GM12801 (cell line): Measurements from ENCODE around the gene AKAP5.

Source experiments
- CTCF ChIP-seq: IDR thresholded peaks from one replicate; pipeline ENCODE4 v1.5.1; 2011; ENCODE audit warnings: control low read depth; ENCODE audit not compliant: insufficient read length; ENCODE audit errors: extremely low read depth

Gene AKAP5

GRCh38 chr14:64504310-64504896, 39.1 kb downstream of the AKAP5 start, which contains the start of gene ZBTB1:
TSS of gene ZBTB1 (plus strand) at chr14:64504770. CDS start at chr14:64521505, 16,735 bp downstream.
- TF ChIP-seq CTCF: no peak

- no peak for TF ChIP-seq CTCF
Observed at GRCh38 chr14:64504897-64505794, 39.8 kb downstream of the AKAP5 start.

GRCh38 chr14:64506721-64507120, 41.4 kb downstream of the AKAP5 start:
- no peak for TF ChIP-seq CTCF

- no peak for TF ChIP-seq CTCF
Observed at GRCh38 chr14:64507376-64508156, 42.3 kb downstream of the AKAP5 start.

GRCh38 chr14:64508215-64508776, 43.0 kb downstream of the AKAP5 start:
- TF ChIP-seq CTCF: no peak

GRCh38 chr14:64509036-64509435, 43.7 kb downstream of the AKAP5 start:
- TF ChIP-seq CTCF: no peak
